Activated CD8-positive, alpha-beta T cell treated with anti-CD3 and anti-CD28 coated beads for 36 hours (primary cell): ENCODE data around the gene LRSAM1. TPM values are rescaled to one million over a fixed set of nuclear protein-coding genes. Genes with fewer than 3 reads are reported as not detected.

Source experiments
- ATAC-seq: fragments of 200-7000 bp; cut with Tn5 transposase; one replicate; pipeline ENCODE4 v1.10.0; 2021; ENCODE audit warnings: mild to moderate bottlenecking, moderate library complexity
- CTCF ChIA-PET: fragments of 350-600 bp; sonication (Branson Sonifier 250); formaldehyde crosslinking; loops from one replicate; lab custom pipeline; 2021; ENCODE audit warnings: antibody characterized with exemption; lab: Charles Lee
- POLR2A ChIA-PET: fragments of 350-600 bp; sonication (Branson Sonifier 250); formaldehyde crosslinking; loops from one replicate; lab custom pipeline; 2021; ENCODE audit warnings: antibody characterized with exemption; lab: Charles Lee
- DNase-seq: peaks from one replicate; pipeline ENCODE4 v3.0.0-alpha.2; 2020
- H3K27ac Mint-ChIP-seq: one replicate; pipeline ENCODE4 v1.8.0; 2021; ENCODE audit warnings: mild to moderate bottlenecking, mixed read lengths
- H3K27me3 Mint-ChIP-seq: one replicate; pipeline ENCODE4 v1.8.0; 2021; ENCODE audit warnings: mixed read lengths
- H3K36me3 Mint-ChIP-seq: one replicate; pipeline ENCODE4 v1.8.0; 2021; ENCODE audit warnings: low read depth, mixed read lengths
- H3K4me1 Mint-ChIP-seq: one replicate; pipeline ENCODE4 v1.8.0; 2021; ENCODE audit warnings: low read depth, mixed read lengths
- H3K4me3 Mint-ChIP-seq: one replicate; pipeline ENCODE4 v1.8.0; 2021; ENCODE audit warnings: mild to moderate bottlenecking, moderate library complexity, mixed read lengths
- H3K9me3 Mint-ChIP-seq: one replicate; pipeline ENCODE4 v1.8.0; 2021; ENCODE audit warnings: mixed read lengths
- intact Hi-C: fragments of 100-400 bp; cut with micrococcal nuclease; formaldehyde crosslinking; loops from one replicate; pipeline ENCODE4 v1.10.0; 2022
- total RNA-seq, 2 experiments: library from RNA; stranded (reverse); gene quantifications; one replicate each; pipeline ENCODE4 v1.2.3, GENCODE V29; 2021
- TF ChIP-seq, protein P1 (sequence below): fragments of 200-600 bp; IDR thresholded peaks from one replicate; pipeline ENCODE4 v1.8.0; 2022; ENCODE audit warnings: antibody characterized with exemption, mild to moderate bottlenecking

Gene LRSAM1
- total RNA-seq, 2 experiments from 2014 or later: 17.1 to 18.6 TPM

DNA sequence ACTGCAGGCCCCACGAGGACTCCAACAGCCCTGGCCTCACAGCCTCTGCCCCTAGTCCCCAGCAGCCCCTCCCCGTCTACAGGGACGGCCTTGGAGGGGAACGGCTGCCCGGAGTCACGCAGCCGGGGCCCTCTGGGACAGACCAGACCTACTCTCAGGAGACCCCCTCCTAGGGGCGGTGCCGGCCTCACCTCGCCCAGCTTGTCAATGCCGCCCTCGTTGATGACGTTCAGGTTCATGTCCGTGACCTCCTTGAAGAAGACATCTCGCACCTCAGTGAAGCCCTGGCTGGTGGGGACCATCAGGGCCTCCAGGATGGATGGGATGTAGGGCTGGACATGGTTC lies 58.6 kb downstream of the LRSAM1 start:
- ChIA-PET CTCF (no interaction called here), POLR2A (no interaction called here)
- H3K4me1 Mint-ChIP-seq: no peaks in the 10 kb centered on the region
- H3K36me3 Mint-ChIP-seq: no peaks in the 10 kb centered on the region
- intact Hi-C loops: loop anchor here (10.0 kb wide), 1 partner anchor 225 kb away; the partner anchor contains the start of gene TOR2A
- H3K9me3 Mint-ChIP-seq: no peaks in the 10 kb centered on the region
- ATAC-seq (no peak), DNase-seq (no peak)
- H3K27me3 Mint-ChIP-seq: no peaks in the 10 kb centered on the region
- TF ChIP-seq, protein P1, sequence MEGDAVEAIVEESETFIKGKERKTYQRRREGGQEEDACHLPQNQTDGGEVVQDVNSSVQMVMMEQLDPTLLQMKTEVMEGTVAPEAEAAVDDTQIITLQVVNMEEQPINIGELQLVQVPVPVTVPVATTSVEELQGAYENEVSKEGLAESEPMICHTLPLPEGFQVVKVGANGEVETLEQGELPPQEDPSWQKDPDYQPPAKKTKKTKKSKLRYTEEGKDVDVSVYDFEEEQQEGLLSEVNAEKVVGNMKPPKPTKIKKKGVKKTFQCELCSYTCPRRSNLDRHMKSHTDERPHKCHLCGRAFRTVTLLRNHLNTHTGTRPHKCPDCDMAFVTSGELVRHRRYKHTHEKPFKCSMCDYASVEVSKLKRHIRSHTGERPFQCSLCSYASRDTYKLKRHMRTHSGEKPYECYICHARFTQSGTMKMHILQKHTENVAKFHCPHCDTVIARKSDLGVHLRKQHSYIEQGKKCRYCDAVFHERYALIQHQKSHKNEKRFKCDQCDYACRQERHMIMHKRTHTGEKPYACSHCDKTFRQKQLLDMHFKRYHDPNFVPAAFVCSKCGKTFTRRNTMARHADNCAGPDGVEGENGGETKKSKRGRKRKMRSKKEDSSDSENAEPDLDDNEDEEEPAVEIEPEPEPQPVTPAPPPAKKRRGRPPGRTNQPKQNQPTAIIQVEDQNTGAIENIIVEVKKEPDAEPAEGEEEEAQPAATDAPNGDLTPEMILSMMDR: no peak
- H3K27ac Mint-ChIP-seq: no peak overlapping the region
- H3K4me3 Mint-ChIP-seq: no peak overlapping the region

DNA sequence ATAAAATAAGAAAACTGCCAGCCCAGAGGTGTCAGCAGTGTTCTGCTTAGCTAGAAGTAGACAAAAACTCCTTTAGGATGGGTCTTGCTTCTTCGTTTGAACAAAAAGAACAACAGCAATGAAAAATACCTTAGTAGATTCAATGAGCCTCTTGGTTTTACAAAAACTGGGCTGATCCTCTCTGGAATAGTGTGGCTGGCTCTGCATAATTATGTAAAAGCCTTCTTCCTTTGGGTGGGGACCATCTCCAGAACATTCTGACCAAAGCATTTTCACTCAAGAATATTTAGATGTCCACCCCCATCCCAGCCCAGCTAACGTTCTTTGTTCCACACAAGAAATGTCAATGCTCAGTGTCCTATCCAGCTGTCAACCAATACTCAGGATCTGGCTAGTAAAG lies 63.2 kb downstream of the LRSAM1 start:
- CTCF ChIA-PET: interaction anchor here (1.0 to 2.3 kb wide), 2 partner anchors 8 to 11 kb away, joined by 3 to 10 read pairs; no protein-coding TSS in a partner anchor
- TF ChIP-seq, protein P1: no peak
- DNase-seq: no peak

DNA sequence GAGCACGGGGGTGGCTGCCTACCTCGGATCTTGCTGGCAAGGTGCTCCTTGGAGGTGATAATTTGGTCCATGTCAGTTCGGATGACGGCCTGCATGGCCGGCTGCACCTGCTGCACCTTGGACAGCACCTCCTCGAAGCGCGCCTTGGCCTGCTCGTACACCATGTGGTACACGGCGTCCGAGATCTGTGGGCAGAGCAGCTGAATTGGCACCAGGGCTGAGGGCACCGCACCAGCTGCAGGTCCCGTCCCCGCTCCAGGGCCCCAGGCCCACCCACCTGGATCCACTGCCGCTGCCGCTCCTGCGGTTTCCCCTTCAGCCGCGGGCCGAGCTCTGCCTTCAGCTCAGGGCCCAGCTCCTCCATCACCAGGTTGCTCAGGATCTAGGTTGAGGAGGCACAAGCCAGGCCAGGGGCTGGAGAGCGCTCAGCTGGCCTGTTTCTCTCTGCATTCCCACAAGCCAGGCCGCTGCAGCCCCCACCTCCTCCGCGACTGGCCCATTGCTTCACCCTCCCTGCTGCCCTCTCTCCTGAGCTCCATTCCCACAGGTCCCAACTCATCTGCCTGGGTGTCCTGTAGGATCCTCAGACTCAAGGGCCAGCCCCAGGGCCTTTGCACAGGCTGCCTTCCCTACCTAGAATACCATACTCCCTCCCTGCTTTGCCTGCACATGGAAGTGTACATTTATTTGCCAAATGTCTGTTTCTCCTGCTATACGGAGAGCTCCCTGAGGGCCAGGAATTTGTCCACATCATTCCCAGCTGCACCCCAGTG lies 65.7 kb downstream of the LRSAM1 start:
- POLR2A ChIA-PET: no interaction called here

More for the DNA sequence above, 63.2 kb downstream of the LRSAM1 start:
- POLR2A ChIA-PET: no interaction called here
- H3K36me3 Mint-ChIP-seq: no peaks in the 10 kb centered on the region
- H3K4me1 Mint-ChIP-seq: peaks cover 3% of the 10 kb centered on the region
- H3K4me3 Mint-ChIP-seq: no peak overlapping the region
- no peaks in the 10 kb centered on the region for H3K9me3 Mint-ChIP-seq
- H3K27ac Mint-ChIP-seq: no peak overlapping the region
- ATAC-seq: no peak
- H3K27me3 Mint-ChIP-seq: no peaks in the 10 kb centered on the region
- intact Hi-C loops: no loop called here

DNA sequence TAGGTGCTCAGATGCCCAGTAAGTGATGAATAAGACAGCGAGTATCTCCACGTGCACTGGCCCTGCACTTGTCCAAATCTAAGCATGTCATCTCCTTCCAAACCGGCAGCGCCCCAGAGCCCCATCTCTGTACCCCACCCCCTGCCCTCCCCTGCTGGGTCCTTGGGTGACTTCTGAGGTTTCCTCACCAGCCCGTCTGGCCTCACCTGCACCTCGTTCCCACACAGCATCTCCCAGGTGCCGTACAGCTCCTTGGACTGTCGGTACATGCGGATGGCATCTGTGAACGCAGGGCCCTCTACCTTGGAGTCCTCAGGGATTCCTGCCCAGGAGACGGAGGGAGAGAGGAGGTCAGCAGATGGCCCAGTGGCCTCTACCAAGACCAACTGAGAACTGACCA lies 66.3 kb downstream of the LRSAM1 start:
- peaks cover 6% of the 10 kb centered on the region for H3K4me1 Mint-ChIP-seq
- H3K4me3 Mint-ChIP-seq: no peak overlapping the region
- ChIA-PET POLR2A (no interaction called here), CTCF (interaction anchor here (1.5 to 2.2 kb wide), 2 partner anchors 14 to 217 kb away, joined by 4 to 5 read pairs; partner anchors contain the start of gene TOR2A)
- intact Hi-C loops: no loop called here
- DNase-seq (no peak), ATAC-seq (no peak)
- H3K27me3 Mint-ChIP-seq: no peaks in the 10 kb centered on the region
- peaks cover 2% of the 10 kb centered on the region for H3K36me3 Mint-ChIP-seq
- peaks cover under 1% of the 10 kb centered on the region for H3K9me3 Mint-ChIP-seq
- H3K27ac Mint-ChIP-seq: no peak overlapping the region
- TF ChIP-seq, protein P1: no peak

More for the DNA sequence above, 65.7 kb downstream of the LRSAM1 start:
- Mint-ChIP-seq H3K4me1 (peaks cover 6% of the 10 kb centered on the region), H3K4me3 (no peak overlapping the region), H3K9me3 (no peaks in the 10 kb centered on the region), H3K27ac (no peak overlapping the region), H3K27me3 (no peaks in the 10 kb centered on the region), H3K36me3 (no peaks in the 10 kb centered on the region)
- intact Hi-C loops: no loop called here
- CTCF ChIA-PET: interaction anchor here (0.6 to 2.2 kb wide), 4 partner anchors 9 to 218 kb away, joined by 3 to 5 read pairs (median 4); partner anchors contain the start of gene TOR2A
- ATAC-seq (no peak), DNase-seq (no peak)
- TF ChIP-seq, protein P1: no peak
